Astrocyte (in vitro differentiated cells and primary cell): ENCODE results near the gene DNTT.

Source experiments
- CTCF ChIP-seq: IDR thresholded peaks from 2 replicates; pipeline ENCODE4 v1.5.1; 2011; ENCODE audit warnings: low read depth, mild to moderate bottlenecking, inconsistent platforms, low read length, moderate library complexity; ENCODE audit not compliant: insufficient read depth
- EZH2 ChIP-seq: IDR thresholded peaks from 2 replicates; pipeline ENCODE4 v1.6.1; 2012; ENCODE audit warnings: mild to moderate bottlenecking, low read length, inconsistent platforms; ENCODE audit not compliant: insufficient read depth

DNA sequence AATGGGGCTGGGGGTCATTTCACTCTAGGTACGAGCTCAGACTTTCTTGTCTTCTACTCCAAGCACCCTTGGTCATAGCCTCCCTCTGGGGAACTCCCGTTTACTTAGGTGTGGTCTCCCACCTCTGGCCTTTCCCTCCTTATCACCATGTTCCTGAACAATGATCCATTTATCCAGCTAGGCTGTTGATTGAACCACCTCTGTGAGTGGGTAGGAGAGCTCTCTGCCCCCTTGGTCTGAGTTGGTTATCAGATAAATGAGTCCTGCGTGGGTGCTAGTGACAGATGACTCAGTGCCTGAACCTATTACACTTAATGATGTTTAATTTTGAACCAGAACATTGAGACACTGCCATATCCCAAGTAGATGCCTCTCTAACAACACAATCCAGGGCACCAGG lies 42.3 kb upstream of the DNTT start:
- TF ChIP-seq CTCF (no peak), EZH2 (no peak)
